GM19043 (cell line): ENCODE data around the gene ABCC6.
A peak's percentile ranks its signal among the peaks of the same experiment; 100 is the strongest.
"Not testable (repeated sequence)": the region's sequence is repeated elsewhere in the genome, so short reads cannot be mapped to it uniquely, and the experiment has no call there.

Experiments used
- ATAC-seq: cut with Tn5 transposase; IDR thresholded peaks from one replicate; pipeline ENCODE4 v1.9.1; 2021; ENCODE audit warnings: low read depth; ENCODE audit not compliant: unreplicated experiment

The ABCC6 gene

DNA sequence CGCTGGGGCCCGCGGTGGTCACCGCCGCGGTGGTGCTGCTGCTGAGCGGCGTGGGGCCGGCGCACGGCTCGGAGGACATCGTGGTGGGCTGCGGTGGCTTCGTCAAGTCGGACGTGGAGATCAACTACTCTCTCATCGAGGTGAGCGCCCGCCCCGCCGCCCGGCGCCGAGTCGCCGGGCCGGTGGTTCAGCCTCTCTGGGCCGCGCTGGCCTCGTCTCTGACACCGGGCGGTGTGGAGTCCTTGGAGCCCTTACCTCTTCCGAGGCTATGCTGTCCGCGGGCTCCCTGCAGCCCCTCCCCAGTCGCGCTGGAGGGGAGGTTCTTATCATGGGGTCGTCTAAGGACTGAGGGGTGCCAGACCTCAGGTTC is 9.4 kb upstream of the ABCC6 start:
- ATAC-seq: peak; percentile 27

DNA sequence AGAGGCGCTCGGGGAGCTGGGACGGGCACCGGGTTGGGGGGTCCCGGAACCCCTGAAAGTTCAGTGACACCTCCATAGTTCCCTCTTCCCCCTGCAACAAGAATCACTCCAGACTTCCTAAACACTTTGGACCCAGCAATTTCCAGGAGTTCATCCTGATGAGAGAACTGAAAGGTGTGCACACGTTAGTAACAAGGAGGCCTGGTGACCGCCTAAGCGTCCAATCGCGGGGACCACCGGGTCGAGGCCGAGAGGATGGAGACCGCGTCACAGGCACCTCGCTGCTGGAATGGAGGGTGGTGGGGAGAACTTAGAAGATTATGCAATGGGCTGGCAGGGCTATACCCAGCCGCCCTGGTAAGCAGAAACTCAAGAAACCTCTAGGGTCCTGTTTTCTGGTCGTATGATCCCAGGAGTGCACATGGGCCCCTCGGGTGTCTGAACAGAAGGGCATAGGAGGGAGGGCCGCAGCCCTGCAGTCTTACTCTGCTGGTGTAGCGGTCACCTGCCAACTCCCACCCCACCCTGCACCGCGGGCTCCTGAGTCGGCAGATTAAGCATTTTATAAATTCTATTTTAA is 458 bp upstream of the ABCC6 start:
- ATAC-seq: not testable (repeated sequence)

DNA sequence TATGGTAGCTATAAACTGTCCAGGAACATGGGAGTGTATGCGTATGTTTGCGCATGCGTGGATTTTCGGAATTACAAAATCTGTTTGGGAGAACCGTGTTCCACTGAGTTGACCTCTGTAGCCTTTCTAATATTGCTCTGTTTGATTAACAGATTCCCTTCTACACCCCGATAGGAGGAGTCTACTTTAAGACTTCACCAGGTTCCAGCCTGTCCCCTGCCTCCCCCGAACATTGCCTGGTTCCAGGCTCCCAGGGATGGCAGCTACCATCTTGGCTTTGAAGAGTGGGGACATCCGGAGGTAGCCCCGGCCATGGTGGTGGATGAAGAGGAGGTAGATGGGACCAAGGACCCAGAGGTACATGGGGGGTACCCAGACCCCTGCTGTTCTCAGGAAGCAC is 1.9 kb downstream of the ABCC6 start:
- not testable (repeated sequence) for ATAC-seq

DNA sequence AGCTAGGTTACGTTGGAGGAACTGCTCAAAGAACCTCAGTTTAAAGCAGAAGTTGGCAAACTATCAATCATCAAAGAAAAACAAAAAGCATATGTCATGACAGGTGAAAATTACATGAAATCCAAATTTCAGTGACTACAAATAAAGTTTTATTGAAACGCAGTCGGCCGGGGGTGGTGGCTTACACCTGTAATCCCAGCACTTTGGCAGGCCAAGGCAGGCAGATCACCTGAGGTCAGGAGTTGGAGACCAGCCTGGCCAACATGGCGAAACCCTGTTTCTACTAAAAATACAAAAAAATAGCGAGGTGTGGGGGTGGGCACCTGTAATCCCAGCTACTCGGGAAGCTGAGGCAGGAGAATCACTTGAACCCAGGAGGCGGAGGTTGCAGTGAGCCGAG is 2.8 kb downstream of the ABCC6 start:
- not testable (repeated sequence) for ATAC-seq

DNA sequence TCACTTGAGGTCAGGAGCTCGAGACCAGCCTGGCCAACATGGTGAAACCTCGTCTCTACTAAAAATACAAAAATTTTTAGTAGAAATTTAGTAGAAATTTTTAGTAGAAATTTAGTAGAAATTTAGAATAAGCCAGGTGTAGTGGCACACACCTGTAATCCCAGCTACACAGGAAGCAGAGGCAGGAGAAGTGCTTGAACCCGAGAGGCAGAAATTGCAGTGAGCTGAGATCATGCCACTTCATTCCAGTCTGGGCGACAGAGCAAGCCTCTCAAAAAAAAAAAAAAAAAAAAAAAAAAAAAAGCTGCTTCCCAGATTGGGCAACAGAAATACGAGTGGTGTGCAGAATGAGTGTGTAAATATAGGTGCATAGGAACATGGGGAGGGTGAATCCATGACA is 4.5 kb downstream of the ABCC6 start:
- ATAC-seq: not testable (repeated sequence)

DNA sequence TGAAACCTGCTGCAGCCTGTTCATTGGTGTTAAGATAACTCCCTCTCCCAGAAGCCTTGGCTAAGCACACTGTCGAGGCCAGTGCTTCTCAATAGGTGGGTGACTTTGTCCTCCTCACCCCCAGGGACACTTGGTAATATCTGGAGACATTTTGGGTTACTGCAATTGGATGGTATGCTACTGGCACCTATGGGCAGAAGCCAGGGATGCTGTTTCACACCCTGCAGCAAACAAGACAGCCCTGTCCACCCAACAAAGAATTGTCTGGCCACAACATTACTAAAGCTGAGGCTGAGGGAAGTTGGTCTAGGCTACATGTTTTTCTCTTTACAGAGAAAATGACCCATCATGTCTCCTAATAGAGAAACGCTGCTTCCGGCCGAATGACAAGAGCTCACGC is 4.9 kb downstream of the ABCC6 start:
- ATAC-seq: not testable (repeated sequence)

DNA sequence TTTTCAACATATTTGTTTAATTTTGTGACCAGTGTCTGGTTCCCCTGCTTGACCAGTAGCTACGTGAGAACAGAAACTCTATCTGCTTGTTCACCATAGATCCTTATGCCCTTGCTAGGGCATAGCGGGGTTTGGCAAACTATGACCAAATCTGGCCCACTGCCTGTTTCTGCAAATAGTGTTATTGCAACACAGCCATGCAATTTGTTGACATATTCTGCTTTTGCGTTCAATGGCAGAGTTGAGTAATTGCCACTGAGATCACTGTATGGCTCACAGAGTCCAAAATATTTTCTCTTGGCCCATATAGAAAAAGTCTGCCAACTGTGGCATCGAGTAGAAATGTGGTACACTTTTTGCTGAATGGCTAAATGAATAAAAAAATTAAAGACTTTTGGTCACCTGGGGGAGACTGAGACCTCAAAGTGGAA is 9.4 kb downstream of the ABCC6 start:
- ATAC-seq: not testable (repeated sequence)

DNA sequence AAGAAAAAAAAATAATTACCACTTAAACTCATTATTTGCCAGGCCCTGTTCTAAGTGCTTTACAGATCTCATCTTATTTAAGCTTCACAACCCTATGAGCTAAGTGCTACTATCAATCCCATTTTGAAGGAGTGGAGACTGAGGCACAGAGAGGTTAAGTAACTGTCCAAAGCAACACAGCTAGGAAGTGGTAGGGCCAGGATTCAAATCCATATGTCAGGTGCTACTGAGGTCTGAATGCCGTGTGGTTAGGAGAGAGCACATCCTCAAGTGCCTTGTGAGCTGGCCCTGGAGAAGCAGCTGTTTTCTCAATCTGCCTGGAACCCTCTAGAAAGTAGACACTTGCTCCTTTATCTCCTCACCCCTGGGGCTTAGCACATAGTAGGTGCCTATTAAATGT is 11.9 kb downstream of the ABCC6 start:
- not testable (repeated sequence) for ATAC-seq

DNA sequence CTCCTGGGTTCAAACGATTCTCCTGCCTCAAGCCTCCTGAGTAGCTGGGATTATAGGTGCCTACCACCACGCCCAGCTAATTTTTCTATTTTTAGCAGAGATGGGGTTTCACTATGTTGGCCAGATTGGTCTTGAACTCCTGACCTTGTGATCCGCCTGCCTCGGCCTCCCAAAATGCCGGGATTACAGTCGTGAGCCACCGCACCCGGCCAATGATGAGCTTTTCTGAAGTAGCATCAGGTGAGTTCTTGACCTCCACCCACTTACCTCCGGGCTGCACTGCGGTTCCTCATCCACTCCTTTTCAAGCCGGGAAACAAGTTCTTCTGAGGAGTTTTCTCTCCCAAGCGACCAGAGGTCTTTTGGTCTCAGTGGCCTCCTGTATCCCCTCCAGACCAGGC is 14.8 kb downstream of the ABCC6 start:
- ATAC-seq: not testable (repeated sequence)

DNA sequence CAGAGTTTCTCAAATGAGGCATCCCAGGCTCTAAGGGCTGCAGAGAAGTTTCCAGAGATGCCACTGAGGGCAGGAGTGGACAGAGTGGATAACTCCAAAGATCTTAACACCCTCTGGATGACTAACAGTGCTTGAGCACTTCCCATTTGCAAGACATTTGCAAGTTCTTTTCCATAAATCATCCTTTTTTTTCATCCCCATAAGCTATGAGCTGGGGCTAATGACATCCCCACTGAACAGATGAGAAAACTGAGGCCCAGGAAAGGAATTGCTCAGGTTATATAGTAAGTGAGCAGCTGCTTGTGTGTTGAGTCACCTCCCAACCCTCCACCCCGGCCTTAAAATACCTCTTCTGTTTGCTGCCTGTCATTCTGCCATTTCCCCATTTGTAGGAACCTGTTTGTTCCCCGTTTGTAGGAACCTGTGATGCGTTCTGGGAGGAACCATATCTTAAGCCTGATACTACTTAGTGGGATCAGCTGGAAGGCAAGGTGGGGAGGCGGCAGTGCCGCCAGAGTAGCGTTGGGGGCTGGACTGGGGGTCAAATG is 15.4 kb downstream of the ABCC6 start:
- not testable (repeated sequence) for ATAC-seq

DNA sequence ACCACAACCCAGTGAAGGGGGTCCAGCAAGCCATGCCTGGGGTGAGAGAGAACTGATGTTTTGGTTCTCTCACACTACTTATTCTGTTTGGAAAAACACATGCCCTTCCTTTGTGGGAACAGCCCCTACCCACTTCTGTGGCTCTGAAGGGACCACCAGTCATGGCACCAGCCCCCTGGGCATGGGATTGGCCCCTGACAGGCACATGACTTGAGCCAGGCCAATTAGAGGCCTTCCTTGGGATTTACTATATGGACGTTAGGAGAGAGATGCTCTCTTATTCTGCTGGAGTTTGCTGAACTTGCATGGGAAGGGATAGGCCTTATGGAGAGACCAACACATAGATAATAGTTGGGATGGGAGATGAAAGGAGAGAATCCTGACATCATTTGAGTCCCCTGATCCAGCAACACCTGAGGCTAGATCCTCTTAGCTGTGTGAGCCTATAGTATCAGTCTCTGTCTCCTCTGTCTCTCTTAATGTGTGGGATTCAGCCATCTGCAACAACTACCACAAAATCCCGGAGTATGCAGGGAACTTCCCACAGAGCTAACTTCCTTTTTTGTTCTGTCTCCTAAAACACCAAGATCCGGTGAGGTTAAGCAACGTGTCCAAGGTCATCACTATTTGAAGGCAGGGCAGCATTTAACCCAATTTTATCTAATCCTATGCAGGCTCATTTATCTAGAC is 16.1 kb downstream of the ABCC6 start:
- not testable (repeated sequence) for ATAC-seq

DNA sequence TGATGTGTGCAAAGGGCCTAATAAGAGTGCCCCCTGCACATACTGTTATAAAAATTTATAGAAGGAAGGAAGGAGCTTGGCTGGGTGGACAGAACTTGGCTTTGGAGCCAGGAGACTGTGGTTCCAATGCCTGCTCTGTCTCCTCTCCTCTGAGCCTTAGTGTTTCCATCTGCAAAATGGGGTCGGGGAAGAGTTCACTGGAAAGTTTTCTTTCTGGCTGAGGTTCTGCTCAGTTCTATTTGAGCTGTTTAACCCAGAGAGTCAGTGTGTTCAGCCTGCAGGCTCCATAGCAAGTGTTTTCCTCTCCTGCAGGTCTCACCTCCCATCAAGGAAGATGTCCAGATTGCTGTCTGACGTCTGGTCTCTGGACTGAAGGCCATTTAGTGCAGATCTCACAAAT is 17.4 kb downstream of the ABCC6 start:
- ATAC-seq: not testable (repeated sequence)

DNA sequence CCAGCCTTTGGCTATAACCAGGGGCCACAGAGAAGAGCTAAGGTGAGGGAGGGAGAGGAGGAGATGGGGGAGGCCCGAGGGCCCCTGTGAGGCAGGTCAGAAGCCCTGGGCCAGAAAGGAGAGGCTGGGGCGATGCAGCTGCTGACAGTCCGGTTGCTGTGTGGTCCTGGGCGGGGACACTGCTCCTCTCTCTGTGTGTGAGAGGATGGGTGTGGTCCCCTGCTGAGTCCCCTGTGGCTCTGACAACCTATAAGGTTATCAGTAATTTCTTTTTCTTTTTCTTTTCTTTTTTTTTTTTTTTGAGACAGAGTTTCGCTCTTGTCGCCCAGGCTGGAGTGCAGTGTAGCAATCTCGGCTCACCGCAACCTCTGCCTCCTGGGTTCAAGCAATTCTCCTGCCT is 18.7 kb downstream of the ABCC6 start:
- not testable (repeated sequence) for ATAC-seq

DNA sequence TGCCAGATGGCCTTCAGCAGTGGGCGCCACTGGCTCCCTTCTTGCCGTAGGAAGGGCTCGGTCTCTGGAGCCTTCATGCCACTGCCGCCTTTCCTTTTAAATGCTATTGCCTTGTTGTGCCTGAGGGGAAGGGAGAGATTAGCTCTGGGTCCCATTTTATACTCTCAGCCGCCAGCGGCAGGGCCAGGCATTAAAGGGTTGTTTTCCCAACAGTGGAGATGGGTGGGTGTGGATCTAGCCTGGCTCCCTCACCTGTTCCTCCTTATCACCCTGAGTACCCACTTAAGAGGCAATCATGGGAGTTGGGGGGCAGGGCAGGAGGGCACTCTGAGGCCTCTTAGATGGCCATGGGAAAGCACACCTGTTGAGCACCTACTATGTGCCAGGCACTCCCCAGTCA is 19.8 kb downstream of the ABCC6 start:
- ATAC-seq: not testable (repeated sequence)

DNA sequence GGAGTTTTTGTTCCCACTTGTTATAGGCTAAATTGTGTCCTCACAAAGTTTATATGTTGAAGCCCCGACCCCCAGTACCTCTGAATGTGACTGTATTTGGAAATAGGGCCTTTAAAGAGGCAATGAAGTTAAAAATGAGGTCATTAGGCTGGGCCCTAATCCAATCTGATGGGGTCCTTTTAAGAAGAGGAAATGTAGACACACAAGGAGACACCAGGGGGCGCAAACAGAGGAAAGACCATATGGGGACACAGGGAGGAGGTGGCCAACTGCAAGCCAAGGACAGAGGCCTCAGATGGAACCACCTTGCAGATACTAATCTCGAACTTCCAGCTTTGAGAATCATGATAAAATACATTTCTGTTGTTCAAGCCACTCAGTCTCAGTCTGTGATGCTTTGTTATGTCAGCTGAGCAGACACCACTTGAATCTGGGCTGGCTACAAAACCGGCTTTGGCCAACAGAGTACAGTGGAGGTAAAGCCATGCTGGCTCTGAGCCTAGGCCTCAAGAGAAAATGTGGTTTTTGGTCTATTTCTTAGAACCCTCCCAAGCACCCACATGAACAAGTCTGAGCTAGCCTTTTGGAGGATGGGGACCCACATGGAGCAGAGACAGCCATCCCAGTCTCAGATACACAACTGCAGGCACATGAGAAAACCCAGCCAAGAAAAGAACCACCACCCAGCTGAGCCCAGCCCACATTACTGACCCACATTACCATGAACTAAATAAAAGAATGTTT is 20.7 kb downstream of the ABCC6 start:
- not testable (repeated sequence) for ATAC-seq

DNA sequence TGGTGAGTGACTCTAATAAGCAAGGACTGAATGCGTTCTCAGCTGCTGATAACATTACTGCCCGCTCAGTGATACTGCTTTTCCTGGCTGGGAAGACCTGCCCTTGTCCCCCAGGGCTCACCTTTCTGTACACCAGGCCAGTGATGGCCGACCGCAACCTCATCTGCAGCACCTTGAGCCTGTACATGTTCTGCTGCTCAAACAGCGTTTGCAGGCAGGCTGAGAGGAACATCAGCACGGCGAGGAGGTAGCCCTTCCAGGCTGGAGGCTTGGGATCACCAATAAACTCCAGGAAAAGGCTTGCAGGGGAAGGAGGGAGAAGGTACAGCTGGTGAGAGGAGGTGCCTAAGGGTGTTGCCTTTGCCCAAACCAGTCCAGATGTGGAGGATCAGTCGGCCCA is 21.4 kb downstream of the ABCC6 start:
- ATAC-seq: not testable (repeated sequence)

DNA sequence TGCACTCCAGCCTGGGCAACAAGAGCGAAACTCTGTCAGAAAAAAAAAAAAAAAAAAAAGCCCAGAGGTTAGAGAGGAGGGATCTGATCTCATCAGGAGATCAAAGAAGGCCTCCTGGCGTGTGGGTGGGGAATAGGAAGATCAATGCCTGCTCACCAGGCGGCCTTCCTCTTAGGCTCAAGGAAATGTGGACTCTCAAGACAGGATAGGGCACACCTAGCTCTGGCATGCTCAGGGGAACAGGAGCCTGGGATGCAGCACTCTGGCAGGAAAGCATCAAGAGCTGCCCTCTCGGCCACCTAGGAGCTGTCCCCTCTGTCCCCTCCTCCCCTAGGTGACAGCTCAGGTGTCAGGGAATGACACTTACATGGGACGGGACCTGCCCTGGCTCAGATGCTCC is 22.9 kb downstream of the ABCC6 start:
- not testable (repeated sequence) for ATAC-seq

DNA sequence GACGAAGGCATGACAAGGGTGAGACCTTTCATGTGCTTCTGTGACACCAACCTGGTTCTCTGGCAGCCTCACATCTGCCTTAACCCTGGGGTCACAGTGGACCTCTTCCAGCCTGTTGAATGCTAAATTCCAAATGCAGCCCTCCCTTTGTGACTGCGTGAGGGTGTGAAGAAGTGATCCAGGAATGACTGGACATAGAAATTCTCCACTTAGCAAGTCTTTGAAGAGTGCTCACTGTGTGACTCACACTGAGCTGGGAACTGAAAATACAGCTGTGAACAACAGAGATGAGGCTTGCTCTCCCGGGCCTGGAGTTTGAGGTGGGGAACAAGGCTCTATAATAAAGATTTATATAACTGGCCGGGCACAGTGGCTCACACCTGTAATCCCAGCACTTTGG is 23.9 kb downstream of the ABCC6 start:
- not testable (repeated sequence) for ATAC-seq

DNA sequence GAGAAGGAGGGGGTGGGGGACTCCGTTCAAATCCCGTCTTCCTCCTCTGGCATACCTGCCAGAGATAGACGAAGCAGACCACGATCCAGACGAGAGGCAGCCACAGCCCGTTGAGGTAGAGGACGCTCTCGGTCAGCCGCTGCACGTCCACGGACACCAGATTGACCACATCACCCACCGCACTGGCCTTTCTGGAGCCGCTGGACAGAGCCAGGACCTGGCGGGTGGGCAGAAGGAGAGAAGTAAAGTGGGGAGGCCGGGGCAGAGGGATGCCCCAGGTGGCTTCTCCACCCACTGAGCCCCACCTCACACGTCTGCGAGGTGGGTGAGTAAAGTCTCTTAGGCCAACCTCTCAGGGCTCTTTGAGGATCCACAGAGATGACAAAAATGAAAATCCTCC is 25.3 kb downstream of the ABCC6 start:
- no peak for ATAC-seq

DNA sequence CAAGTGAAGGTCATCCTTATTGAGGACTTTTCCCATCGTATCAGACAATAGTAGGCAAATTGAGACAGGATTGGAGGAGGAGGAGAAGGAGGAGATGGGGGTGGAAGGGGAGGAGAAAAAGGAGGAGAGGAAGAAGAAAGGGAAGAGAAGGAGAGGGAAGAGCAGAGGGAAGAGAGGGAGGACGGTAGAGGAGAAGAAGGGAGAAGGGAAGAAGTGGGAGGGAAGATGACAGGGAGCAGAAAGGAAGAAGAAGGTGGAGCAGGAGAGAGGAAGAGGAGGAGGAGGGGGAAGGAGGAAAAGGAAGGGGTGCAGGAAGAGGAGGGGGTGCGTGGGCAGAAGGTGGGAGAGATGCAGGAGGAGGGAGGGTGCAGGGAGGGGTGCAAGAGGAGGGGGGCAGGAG is 26.0 kb downstream of the ABCC6 start:
- no peak for ATAC-seq

DNA sequence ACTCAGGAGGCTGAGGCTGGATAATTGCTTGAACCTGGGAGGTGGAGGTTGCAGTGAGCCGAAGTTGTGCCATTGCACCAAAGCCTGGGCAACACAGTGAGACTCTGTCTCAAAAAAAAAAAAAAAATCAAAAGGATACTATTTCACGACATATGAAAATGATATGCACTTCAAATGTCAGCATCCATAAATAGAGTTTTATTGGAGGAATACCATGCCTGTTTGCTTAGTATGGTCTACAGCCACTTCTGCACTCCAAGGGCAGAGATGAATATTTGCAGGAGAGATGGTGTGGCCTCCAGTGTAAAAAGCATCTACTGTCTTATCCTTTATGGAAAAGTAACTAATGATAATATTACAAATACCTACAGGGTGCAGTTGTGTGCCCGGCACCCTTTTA is 27.2 kb downstream of the ABCC6 start:
- no peak for ATAC-seq
